Mesenchymal stem cell (in vitro differentiated cells and primary cell): ENCODE results near the gene GARIN1A.
"Not testable (repeated sequence)": the region's sequence is repeated elsewhere in the genome, so short reads cannot be mapped to it uniquely, and the experiment has no call there.

Experiments
- DNase-seq: peaks from one replicate; pipeline ENCODE4 v3.0.0-alpha.2; 2013
- H2AFZ ChIP-seq: one replicate; pipeline ENCODE4 v1.6.1; 2013; ENCODE audit warnings: low read depth, mild to moderate bottlenecking, control low read depth, inconsistent platforms, low read length, moderate library complexity
- H2AK5ac ChIP-seq: 2 replicates; pipeline ENCODE4 v1.6.1; 2013; ENCODE audit warnings: low read length, moderate library complexity, mild to moderate bottlenecking, inconsistent platforms; ENCODE audit not compliant: severe bottlenecking
- H2BK120ac ChIP-seq: one replicate; pipeline ENCODE4 v1.6.1; 2013; ENCODE audit warnings: low read depth, mild to moderate bottlenecking, inconsistent platforms, low read length, moderate library complexity
- H2BK12ac ChIP-seq, 2 experiments: one replicate each; pipeline ENCODE4 v1.6.1; 2013; ENCODE audit warnings: inconsistent platforms in 2 of 2, low read length in 2 of 2, mild to moderate bottlenecking in 2 of 2, moderate library complexity in 2 of 2, control low read depth in 1 of 2
- H2BK15ac ChIP-seq: one replicate; pipeline ENCODE4 v1.6.1; 2013; ENCODE audit warnings: mild to moderate bottlenecking, low read depth, inconsistent platforms; ENCODE audit not compliant: poor library complexity, severe bottlenecking
- H2BK5ac ChIP-seq: 2 replicates; pipeline ENCODE4 v1.6.1; 2013; ENCODE audit warnings: low read depth, mild to moderate bottlenecking, low read length, control low read depth, inconsistent platforms; ENCODE audit not compliant: poor library complexity, severe bottlenecking
- H3K14ac ChIP-seq, 2 experiments: one replicate each; pipeline ENCODE4 v1.6.1; 2013; ENCODE audit warnings: inconsistent platforms in 2 of 2, low read length in 2 of 2, control low read depth in 1 of 2, mild to moderate bottlenecking in 1 of 2, moderate library complexity in 1 of 2
- H3K18ac ChIP-seq, 2 experiments: one replicate each; pipeline ENCODE4 v1.6.1; 2013; ENCODE audit warnings: inconsistent platforms in 2 of 2, low read length in 2 of 2, control low read depth in 1 of 2, low read depth in 1 of 2, mild to moderate bottlenecking in 1 of 2
- H3K23ac ChIP-seq, 2 experiments: one replicate each; pipeline ENCODE4 v1.6.1; 2013; ENCODE audit warnings: inconsistent platforms in 2 of 2, low read length in 2 of 2, mild to moderate bottlenecking in 2 of 2, moderate library complexity in 2 of 2, control low read depth in 1 of 2
- H3K27ac ChIP-seq: 2 replicates; pipeline ENCODE4 v1.5.1; 2013; ENCODE audit warnings: mild to moderate bottlenecking, moderate library complexity, low read length, control low read depth, inconsistent platforms; ENCODE audit not compliant: poor library complexity, severe bottlenecking
- H3K27me3 ChIP-seq, 2 experiments: 2 replicates each; pipeline versions ENCODE4 v1.6.1 to v1.7.0; 2013; ENCODE audit warnings: low read length in 2 of 2, mild to moderate bottlenecking in 2 of 2, moderate library complexity in 2 of 2, control low read depth in 1 of 2, inconsistent platforms in 1 of 2; ENCODE audit not compliant: control insufficient read depth in 1 of 2, insufficient read depth in 1 of 2
- H3K36me3 ChIP-seq, 2 experiments: 2 replicates each; pipeline versions ENCODE4 v1.6.1 to v1.7.0; 2013; ENCODE audit warnings: low read length in 2 of 2, control low read depth in 1 of 2, inconsistent platforms in 1 of 2, low read depth in 1 of 2, mild to moderate bottlenecking in 1 of 2; ENCODE audit not compliant: insufficient read depth in 2 of 2, control insufficient read depth in 1 of 2
- H3K4ac ChIP-seq, 2 experiments: one replicate each; pipeline ENCODE4 v1.6.1; 2013; ENCODE audit warnings: inconsistent platforms in 2 of 2, low read length in 2 of 2, mild to moderate bottlenecking in 2 of 2, moderate library complexity in 2 of 2, control low read depth in 1 of 2, low read depth in 1 of 2
- H3K4me1 ChIP-seq: 2 replicates; pipeline ENCODE4 v1.6.1; 2013; ENCODE audit warnings: low read depth, low read length, control low read depth; ENCODE audit not compliant: control insufficient read depth, insufficient read depth
- H3K4me2 ChIP-seq: 2 replicates; pipeline ENCODE4 v1.6.1; 2013; ENCODE audit warnings: low read length, mild to moderate bottlenecking, inconsistent platforms; ENCODE audit not compliant: poor library complexity, severe bottlenecking
- H3K4me3 ChIP-seq, 2 experiments: 2 replicates each; pipeline versions ENCODE4 v1.5.1 to v1.7.0; 2013; ENCODE audit warnings: low read length in 2 of 2, mild to moderate bottlenecking in 2 of 2, control low read depth in 1 of 2, low read depth in 1 of 2; ENCODE audit not compliant: insufficient read depth in 1 of 2
- H3K79me1 ChIP-seq: replicated peaks from 2 replicates; pipeline ENCODE4 v1.6.1; 2013; ENCODE audit warnings: mild to moderate bottlenecking, control low read depth, low read length, inconsistent platforms; ENCODE audit not compliant: poor library complexity, severe bottlenecking
- H3K9ac ChIP-seq: 2 replicates; pipeline ENCODE4 v1.7.0; 2013; ENCODE audit warnings: mild to moderate bottlenecking, low read length, moderate library complexity
- H3K9me3 ChIP-seq: 2 replicates; pipeline ENCODE4 v1.7.0; 2013; ENCODE audit warnings: mild to moderate bottlenecking, low read length; ENCODE audit not compliant: control insufficient read depth
- H4K8ac ChIP-seq: one replicate; pipeline ENCODE4 v1.6.1; 2013; ENCODE audit warnings: inconsistent platforms, mild to moderate bottlenecking, low read length, moderate library complexity
- H4K91ac ChIP-seq: one replicate; pipeline ENCODE4 v1.6.1; 2013; ENCODE audit warnings: mild to moderate bottlenecking, low read length, inconsistent platforms
- WGBS: methylation state at CpG from one replicate; pipeline ENCODE4 v1.1.7; 2013; ENCODE audit warnings: mixed read lengths; 5-methylcytosine and 5-hydroxymethylcytosine counted together

GARIN1A gene

DNA sequence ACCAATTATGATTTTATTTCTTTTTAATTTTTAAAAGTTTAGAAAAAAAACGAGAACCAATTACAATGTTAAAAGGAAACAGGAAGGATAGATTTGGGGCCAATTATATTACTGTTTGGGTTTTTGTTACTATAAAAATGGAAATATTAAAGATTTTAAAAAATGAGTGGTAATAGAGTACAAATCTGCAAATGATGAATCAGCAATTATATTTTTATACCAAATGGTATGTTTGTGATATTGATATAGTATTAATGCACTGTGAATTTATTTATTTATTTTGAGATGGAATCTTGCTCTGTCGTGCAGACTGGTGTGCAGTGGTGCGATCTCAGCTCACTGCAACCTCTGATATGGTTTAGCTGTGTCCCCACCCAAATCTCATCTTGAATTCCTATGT is 11.5 kb upstream of the GARIN1A start:
- no peak overlapping the region for H3K27ac ChIP-seq
- peaks cover 8 to 23% of the 10 kb centered on the region in 2 experiments for H3K36me3 ChIP-seq
- no peak overlapping the region for H3K18ac ChIP-seq
- 91% methylated on average over 3 of the region's 3 CpGs for WGBS
- no peak overlapping the region for H2BK120ac ChIP-seq
- H2BK15ac ChIP-seq = no peak overlapping the region
- no peaks in the 10 kb centered on the region for H3K4me1 ChIP-seq
- peaks cover 6% of the 10 kb centered on the region for H3K79me1 ChIP-seq
- H2BK5ac ChIP-seq = no peak overlapping the region
- H3K9me3 ChIP-seq = peaks cover 7% of the 10 kb centered on the region
- H2BK12ac ChIP-seq = no peak overlapping the region
- no peak overlapping the region for H4K91ac ChIP-seq
- H3K4me3 ChIP-seq = no peak overlapping the region
- no peak overlapping the region for H2AFZ ChIP-seq
- H3K27me3 ChIP-seq = no peaks in the 10 kb centered on the region
- H4K8ac ChIP-seq = no peak overlapping the region
- no peak overlapping the region for H3K23ac ChIP-seq
- no peak overlapping the region for H3K14ac ChIP-seq
- no peak overlapping the region for H2AK5ac ChIP-seq
- DNase-seq = no peak
- H3K4me2 ChIP-seq = no peak overlapping the region
- H3K9ac ChIP-seq = no peak overlapping the region
- H3K4ac ChIP-seq = no peak overlapping the region

DNA sequence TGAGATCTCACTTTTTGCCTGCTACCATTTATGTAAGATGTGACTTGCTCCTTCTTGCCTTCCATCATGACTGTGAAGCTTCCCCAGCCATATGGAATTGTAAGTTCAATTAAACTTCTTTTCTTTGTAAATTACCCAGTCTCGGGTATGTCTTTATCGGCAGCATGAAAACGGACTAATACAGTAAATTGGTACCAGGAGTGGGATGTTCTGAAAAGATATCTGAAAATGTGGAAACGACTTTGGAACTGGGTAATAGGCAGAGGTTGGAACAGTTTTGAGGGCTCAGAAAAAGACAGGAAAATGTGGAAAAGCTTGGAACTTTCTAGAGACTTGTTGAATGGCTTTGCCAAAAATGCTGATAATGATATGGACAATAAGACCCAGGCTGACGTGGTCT is 10.6 kb upstream of the GARIN1A start:
- Histone ChIP-seq H2BK120ac (no peak overlapping the region), H2BK12ac (no peak overlapping the region), H3K9me3 (peaks cover 7% of the 10 kb centered on the region), H4K8ac (no peak overlapping the region), H3K4me1 (no peaks in the 10 kb centered on the region), H4K91ac (no peak overlapping the region), H3K4me3 (no peak overlapping the region), H2AFZ (no peak overlapping the region), H3K79me1 (peaks cover 6% of the 10 kb centered on the region), H2AK5ac (no peak overlapping the region), H3K18ac (no peak overlapping the region), H2BK15ac (no peak overlapping the region), H3K27ac (no peak overlapping the region), H3K23ac (no peak overlapping the region), H3K27me3 (no peaks in the 10 kb centered on the region), H3K36me3 (peaks cover 8 to 26% of the 10 kb centered on the region in 2 experiments), H3K4me2 (no peak overlapping the region), H3K4ac (no peak overlapping the region), H3K14ac (no peak overlapping the region), H3K9ac (no peak overlapping the region), H2BK5ac (no peak overlapping the region)
- WGBS = 98% methylated on average over 5 of the region's 5 CpGs
- DNase-seq = no peak

DNA sequence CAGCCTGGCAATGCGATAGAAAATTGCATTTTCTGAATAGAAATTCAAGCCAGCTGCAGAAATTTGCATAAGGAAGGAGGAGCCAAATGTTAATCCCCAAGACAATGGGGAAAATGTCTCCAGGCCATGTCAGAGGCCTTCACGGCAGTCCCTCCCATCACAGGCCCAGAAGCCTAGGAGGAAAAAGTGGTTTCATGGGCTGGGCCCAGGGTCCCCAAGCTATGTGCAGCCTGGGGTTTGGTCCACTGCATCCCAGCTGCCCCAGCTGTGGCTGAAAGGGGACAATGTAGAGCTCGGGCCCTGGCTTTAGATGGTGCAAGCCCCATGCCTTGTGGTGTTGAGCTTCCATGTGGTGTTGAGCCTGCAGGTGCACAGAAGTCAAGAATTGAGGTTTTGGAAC is 10.0 kb upstream of the GARIN1A start:
- no peak overlapping the region for H2BK12ac ChIP-seq
- H4K8ac ChIP-seq = no peak overlapping the region
- no peak overlapping the region for H4K91ac ChIP-seq
- H3K4me1 ChIP-seq = no peaks in the 10 kb centered on the region
- H3K9ac ChIP-seq = no peak overlapping the region
- no peak overlapping the region for H2AFZ ChIP-seq
- DNase-seq = no peak
- H3K23ac ChIP-seq = no peak overlapping the region
- H3K14ac ChIP-seq = no peak overlapping the region
- no peak overlapping the region for H2BK120ac ChIP-seq
- H3K4ac ChIP-seq = no peak overlapping the region
- 99% methylated on average over 3 of the region's 3 CpGs for WGBS
- no peak overlapping the region for H3K18ac ChIP-seq
- H2BK5ac ChIP-seq = no peak overlapping the region
- no peak overlapping the region for H3K4me3 ChIP-seq
- H3K27me3 ChIP-seq = no peaks in the 10 kb centered on the region
- peaks cover 8 to 26% of the 10 kb centered on the region in 2 experiments for H3K36me3 ChIP-seq
- H2BK15ac ChIP-seq = no peak overlapping the region
- no peak overlapping the region for H2AK5ac ChIP-seq
- H3K9me3 ChIP-seq = peaks cover 7% of the 10 kb centered on the region
- H3K4me2 ChIP-seq = no peak overlapping the region
- H3K27ac ChIP-seq = no peak overlapping the region
- H3K79me1 ChIP-seq = peaks cover 6% of the 10 kb centered on the region

DNA sequence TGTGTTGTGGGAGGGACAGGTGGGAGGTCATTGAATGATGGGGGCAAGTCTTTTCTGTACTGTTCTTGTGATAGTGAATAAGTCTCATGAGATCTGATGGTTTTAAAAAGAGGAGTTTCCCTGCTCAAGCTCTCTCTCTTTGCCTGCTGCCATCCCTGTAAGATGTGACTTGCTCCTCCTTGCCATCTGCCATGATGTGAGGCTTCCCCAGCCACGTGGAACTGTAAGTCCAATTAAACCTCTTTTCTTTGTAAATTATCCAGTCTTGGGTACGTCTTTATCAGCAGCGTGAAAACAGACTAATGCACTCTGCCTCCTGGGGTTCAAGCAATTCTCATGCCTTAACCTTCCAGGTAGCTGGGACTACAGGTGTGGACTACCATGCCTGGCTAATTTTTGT is 8.9 kb upstream of the GARIN1A start:
- not testable (repeated sequence) for H4K91ac ChIP-seq, H3K9ac ChIP-seq, H2BK120ac ChIP-seq, H3K4me1 ChIP-seq, H3K4me3 ChIP-seq, H2BK15ac ChIP-seq, H2BK12ac ChIP-seq, H3K4me2 ChIP-seq, H2AK5ac ChIP-seq, H2AFZ ChIP-seq, H3K18ac ChIP-seq, H3K9me3 ChIP-seq, DNase-seq, H3K4ac ChIP-seq, H3K27me3 ChIP-seq, H4K8ac ChIP-seq, H3K14ac ChIP-seq, H3K23ac ChIP-seq, H3K27ac ChIP-seq, H3K79me1 ChIP-seq, H2BK5ac ChIP-seq
- WGBS = 97% methylated on average over 3 of the region's 3 CpGs
- H3K36me3 ChIP-seq = peaks cover 8 to 26% of the 10 kb centered on the region in 2 experiments
